ACHN (cell line): ENCODE measurements around the gene TRIP11.
"Not testable (repeated sequence)": the region's sequence is repeated elsewhere in the genome, so short reads cannot be mapped to it uniquely, and the experiment has no call there.

Experiments used
- DNase-seq: peaks from one replicate; pipeline ENCODE4 v3.0.0-alpha.2; 2015
- in situ Hi-C: cut with HindIII; loops from 2 replicates; pipeline ENCODE4 v1.10.0; 2017; ENCODE audit warnings: low sequenced_read_pairs, low pct_ligation_motif_present, low pct_unique_long_range_greater_than_20kb

The TRIP11 gene

GRCh38 chr14:92039719-92040430, at the start of gene TRIP11:
Gene TRIP11, minus strand, starts transcription at chr14:92040059. Its CDS starts 374 bp downstream, at chr14:92039685.
- in situ Hi-C loops: no loop called here
- DNase-seq: peak; percentile 91

DNA sequence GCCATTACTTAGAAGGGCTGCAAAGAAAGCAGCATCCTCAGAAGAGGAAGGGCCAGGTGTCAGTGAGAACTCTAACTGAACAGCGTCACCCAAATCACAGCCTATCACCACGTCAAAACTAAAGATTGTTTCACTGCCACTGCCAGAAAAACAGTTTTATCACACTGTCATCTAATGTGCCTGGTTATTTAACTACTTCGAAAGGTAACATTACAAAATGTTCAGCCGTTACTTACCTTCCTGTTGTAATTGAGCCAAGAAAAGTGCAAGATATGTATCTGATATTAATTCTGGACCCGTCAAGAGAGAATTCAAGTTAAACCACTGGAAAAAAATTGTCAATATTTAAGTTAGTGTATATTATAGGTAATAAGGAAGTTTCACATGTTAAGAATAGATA, 48.6 kb upstream of the TRIP11 start:
- in situ Hi-C loops: no loop called here

GRCh38 chr14:92074555-92074954, 34.7 kb upstream of the TRIP11 start:
- no peak for DNase-seq
- in situ Hi-C loops: no loop called here

More for the DNA sequence above, 48.6 kb upstream of the TRIP11 start:
- no peak for DNase-seq

- in situ Hi-C loops: no loop called here
Measured at GRCh38 chr14:92058006-92058917, 18.4 kb upstream of the TRIP11 start.

GRCh38 chr14:92049781-92050180, 9.9 kb upstream of the TRIP11 start:
- DNase-seq: no peak

More at GRCh38 chr14:92058006-92058917, 18.4 kb upstream of the TRIP11 start:
- DNase-seq: no peak

DNA sequence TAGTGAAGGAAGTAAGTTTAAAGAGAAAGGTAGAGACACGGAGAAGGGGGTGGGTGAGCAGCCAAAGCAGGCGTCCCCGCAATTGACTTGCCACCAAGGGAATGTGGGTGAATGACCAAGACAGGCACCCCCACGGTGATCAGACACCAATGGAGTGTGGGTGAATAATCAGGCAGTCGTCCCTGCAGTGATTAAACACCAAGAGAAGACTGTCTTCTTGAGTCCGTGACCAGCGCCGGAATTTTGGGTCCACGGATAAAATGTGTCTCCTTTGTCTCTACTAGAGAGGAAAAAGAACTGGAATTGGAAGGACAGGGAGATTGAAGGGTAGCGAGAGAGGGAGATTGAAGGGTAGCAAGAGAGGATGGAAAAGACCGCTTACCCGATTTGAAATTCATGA, 9.4 kb upstream of the TRIP11 start:
- DNase-seq, in situ Hi-C loops: not testable (repeated sequence)

More at GRCh38 chr14:92049781-92050180, 9.9 kb upstream of the TRIP11 start:
- in situ Hi-C loops: no loop called here

DNA sequence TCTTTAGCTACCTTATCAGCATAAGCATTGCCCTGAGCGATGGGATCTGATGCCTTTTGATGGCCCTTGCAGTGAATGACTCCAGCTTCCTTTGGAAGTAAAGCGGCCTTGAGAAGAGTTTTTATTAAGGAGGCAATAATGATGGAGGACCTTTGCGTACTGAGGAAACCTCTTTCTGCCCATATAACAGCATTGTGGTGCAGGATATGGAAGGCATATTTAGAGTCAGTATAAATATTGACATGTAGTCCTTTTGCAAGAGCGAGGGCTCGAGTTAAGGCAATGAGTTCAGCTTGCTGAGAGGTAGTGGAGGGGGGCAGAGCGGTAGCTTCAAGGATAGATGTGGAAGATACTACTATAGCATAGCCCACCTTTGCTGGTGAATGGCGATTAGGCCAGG, 6.0 kb upstream of the TRIP11 start:
- DNase-seq, in situ Hi-C loops: not testable (repeated sequence)

DNA sequence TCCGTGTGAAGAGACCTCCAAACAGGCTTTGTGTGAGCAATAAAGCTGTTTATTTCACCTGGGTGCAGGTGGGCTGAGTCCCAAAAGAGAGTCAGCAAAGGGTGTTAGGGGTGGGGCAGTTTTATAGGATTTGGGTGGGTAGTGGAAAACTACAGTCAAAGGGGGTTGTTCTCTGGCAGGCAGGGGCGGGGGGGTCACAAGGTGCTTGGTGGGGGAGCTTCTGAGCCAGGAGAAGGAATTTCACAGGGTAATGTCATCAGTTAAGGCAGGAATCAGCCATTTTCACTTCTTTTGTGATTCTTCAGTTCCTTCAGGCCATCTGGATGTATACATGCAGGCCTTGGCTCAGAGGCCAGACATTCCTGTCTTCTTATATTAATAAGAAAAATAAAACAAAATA, 1.9 kb upstream of the TRIP11 start:
- DNase-seq, in situ Hi-C loops: not testable (repeated sequence)

- no peak for DNase-seq
- in situ Hi-C loops: no loop called here
Measured at GRCh38 chr14:92041203-92041602, 1.3 kb upstream of the TRIP11 start.

DNA sequence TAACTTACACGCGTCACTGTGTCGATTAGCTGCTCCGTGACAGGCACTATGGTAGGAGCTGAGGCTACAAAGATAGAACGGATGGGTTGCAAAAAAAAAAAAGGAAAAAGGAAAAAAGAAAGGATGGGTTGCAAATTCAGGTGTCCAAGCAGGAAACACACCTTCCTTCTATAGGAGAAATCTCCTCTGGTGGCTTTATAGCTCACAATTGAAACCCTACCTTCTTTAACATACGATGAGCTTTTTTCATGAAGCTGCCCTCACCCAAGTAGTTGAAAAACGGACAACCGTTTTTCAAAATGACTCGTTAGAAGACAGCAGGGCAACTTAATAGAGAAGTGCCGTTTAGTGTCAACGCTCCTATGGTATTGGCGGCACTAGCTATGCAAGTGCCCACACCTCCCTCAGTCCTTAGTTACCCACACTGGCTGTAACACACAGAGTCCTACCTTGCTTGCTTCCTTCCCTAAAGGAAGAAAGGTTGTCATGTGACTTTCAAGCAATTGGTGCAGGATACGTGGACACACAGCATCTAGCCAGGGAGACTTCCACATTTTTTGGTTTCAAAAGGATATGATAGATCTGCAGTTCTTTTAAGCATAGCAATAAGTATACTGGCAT, 682 bp upstream of the TRIP11 start:
- peak; percentile 25 for DNase-seq
- in situ Hi-C loops: no loop called here

- in situ Hi-C loops: no loop called here
- DNase-seq: peak; percentile 65
Measured at GRCh38 chr14:92039063-92039718, 668 bp downstream of the TRIP11 start.

GRCh38 chr14:92037989-92038388, 1.9 kb downstream of the TRIP11 start:
- in situ Hi-C loops: no loop called here
- DNase-seq: no peak

DNA sequence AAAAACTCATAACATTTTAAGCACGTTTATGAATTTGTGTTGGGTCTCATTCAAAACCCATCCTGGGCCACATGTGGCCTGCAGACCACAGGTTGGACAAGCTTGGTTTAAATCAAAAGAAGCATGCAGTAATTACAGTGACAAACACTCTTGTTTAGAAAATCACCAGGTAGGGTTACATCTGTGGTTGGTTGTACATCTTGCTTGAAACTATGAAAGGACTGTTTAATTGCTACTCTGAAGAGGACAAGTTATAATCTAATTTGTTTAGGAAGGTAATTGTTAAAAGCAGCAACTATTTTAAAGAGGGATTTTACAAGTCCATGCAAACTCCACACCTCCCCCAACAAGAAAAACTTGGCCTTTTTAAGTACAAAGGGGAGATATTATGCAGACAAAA, 4.0 kb downstream of the TRIP11 start:
- DNase-seq: no peak
- in situ Hi-C loops: no loop called here

DNA sequence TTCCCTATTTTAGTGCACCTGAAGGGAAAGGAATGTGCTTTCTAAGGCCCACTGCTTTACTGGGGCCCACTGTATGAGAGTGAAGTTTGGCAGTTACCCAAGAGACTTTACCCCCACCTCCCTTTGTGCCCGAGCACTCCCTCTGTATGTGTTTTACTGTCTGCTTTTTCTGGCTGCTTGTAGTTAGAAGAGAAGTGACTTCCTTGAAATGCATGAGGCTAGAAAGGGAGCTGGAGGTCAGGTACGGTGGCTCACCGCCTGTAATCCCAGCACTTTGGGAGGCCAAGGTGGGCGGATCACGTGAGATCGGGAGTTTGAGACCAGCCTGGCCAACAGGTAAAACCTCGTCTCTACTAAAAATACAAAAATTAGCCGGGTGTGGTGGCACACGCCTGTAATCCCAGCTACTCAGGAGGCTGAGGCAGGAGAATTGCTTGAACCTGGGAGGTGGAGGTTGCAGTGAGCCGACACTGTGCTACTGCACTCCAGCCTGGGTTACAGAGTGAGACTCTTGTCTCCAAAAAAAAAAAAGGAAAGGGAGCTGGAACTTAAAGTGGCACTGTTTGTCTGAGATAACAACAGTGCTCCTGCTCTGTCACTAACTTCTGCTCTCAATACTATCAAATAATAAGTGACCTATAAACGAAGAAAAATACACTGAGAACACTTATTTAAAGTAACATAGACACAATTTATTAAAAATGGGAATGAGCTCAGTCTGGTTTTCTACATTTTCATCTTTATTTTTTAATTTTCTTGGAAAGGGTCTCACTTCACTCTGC, 5.8 kb downstream of the TRIP11 start:
- DNase-seq: no peak
- in situ Hi-C loops: no loop called here

GRCh38 chr14:92033433-92033832, 6.4 kb downstream of the TRIP11 start:
- DNase-seq: no peak
- in situ Hi-C loops: no loop called here

DNA sequence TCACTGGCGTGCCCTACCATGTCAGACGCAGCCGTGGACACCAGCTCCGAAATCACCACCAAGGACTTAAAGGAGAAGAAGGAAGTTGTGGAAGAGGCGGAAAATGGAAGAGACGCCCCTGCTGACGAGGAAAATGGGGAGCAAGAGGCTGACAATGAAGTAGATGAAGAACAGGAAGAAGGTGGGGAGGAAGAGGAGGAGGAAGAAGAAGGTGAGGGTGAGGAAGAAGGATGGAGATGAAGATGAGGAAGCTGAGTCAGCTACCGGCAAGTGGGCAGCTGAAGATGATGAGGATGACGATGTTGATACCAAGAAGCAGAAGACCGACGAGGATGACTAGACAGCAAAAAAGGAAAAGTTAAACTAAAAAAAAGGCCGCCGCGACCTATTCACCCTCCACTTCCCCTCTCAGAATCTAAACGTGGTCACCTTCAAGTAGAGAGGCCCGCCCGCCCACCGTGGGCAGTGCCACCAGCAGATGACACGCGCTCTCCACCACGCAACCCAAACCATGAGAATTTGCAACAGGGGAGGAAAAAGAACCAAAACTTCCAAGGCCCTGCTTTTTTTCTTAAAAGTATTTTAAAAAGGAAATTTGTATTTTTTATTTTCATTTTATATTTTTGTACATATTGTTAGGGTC, 13.2 kb downstream of the TRIP11 start:
- in situ Hi-C loops: no loop called here

DNA sequence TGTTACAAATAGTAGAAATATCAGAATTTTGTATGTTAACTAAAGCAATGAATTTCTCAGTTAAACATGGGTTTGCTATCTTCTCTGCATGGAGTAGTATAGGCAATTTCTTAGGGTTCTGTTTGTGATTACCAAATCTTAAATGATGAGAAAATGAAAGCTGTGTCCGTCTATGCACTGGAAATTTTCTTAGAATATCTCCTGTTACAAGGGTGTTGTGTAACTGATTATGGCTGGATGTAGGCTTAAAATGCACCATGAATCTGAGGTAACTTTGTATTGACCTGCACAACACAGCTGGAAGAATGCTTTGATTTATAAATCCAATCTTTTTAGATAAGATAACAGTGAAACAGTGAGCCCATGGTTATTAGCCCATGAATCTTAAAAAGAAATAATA, 17.8 kb downstream of the TRIP11 start:
- DNase-seq: no peak
- in situ Hi-C loops: no loop called here

More for the DNA sequence above, 13.2 kb downstream of the TRIP11 start:
- DNase-seq: no peak
